ENCODE measurements around the gene SPAG5.

SPAG5 gene

GRCh38 chr17:28555022-28555421 lies 43.8 kb downstream of the SPAG5 start:
- no peak for TF ChIP-seq CTCF (IDR thresholded peaks at IDR 0.05)

- peak; percentile 23; the same call in 1 of the 2 replicates for TF ChIP-seq CTCF (IDR thresholded peaks at IDR 0.05)
Observed at GRCh38 chr17:28554565-28554964, 44.3 kb downstream of the SPAG5 start.

- no peak for TF ChIP-seq CTCF (IDR thresholded peaks at IDR 0.05)
Observed at GRCh38 chr17:28553000-28553505, 45.8 kb downstream of the SPAG5 start.

- no peak for TF ChIP-seq CTCF (IDR thresholded peaks at IDR 0.05)
Observed at GRCh38 chr17:28552176-28552999, 46.4 kb downstream of the SPAG5 start, which contains the start of gene UNC119. Gene UNC119, minus strand, starts transcription at chr17:28552624. Its CDS starts 67 bp downstream, at chr17:28552557.

GRCh38 chr17:28551421-28552175 lies 47.2 kb downstream of the SPAG5 start:
- TF ChIP-seq CTCF (IDR thresholded peaks at IDR 0.05) = no peak

- no peak for TF ChIP-seq CTCF (IDR thresholded peaks at IDR 0.05)
Observed at GRCh38 chr17:28550858-28551257, 48.0 kb downstream of the SPAG5 start.

GRCh38 chr17:28549236-28550132 lies 49.3 kb downstream of the SPAG5 start:
- TF ChIP-seq CTCF (IDR thresholded peaks at IDR 0.05) = no peak
